ENCODE results near the gene PCDHA4. TPM values are rescaled to one million over a fixed set of nuclear protein-coding genes. Genes with fewer than 3 reads are reported as not detected.

PCDHA4 gene
- total RNA-seq (2021; ENCODE audit: unreplicated experiment) (3.1 TPM), Bru-seq, nascent RNA (percentile 34 among the genes with signal in this experiment), BruChase-seq, experiment 1, labeled RNA remaining after a 2-hour chase (percentile 47 among the genes with signal in this experiment), BruChase-seq, experiment 2, labeled RNA remaining after a 6-hour chase (percentile 50 among the genes with signal in this experiment)
- 4.7 TPM for polyA plus RNA-seq (2012; ENCODE audit: insufficient read length)
- long read RNA-seq, partial matches to known transcripts, result 0 of 2 reads
- long read RNA-seq, other reads (novel, unspliced or antisense), result 2 of 2 reads

GRCh38 chr5:140806834-140807775 is at the start of gene PCDHA4:
PCDHA4 (plus strand) TSS chr5:140807068.
- peak; percentile 79 for TF ChIP-seq CTCF (IDR thresholded peaks at IDR 0.05)
- no peak for TF ChIP-seq SIN3A (IDR thresholded peaks at IDR 0.05; ENCODE audit: borderline replicate concordance, insufficient read depth, low read depth, low read length)
- H3K27ac ChIP-seq (ENCODE audit: low read length), result no peak within 1 kb of the TSS
- DNase-seq (ENCODE audit: low read depth, low spot score) (no peak), ATAC-seq (peak; percentile 95)
- intact Hi-C loops (cut with micrococcal nuclease; ENCODE audit: unreplicated experiment), result loop anchor here (2.0 kb wide), 1 partner anchor 234 kb away; no protein-coding TSS in a partner anchor
- H3K36me3 ChIP-seq (ENCODE audit: control insufficient read depth, insufficient read depth, low read length), result no peaks in the 10 kb centered on the region
- ChIA-PET POLR2A (no interaction called here), CTCF (interaction anchor here (0.6 kb wide), 1 partner anchor 9 kb away, joined by 3 read pairs; no protein-coding TSS in a partner anchor)
- peaks cover 3% of the 10 kb centered on the region; the same call in 1 of the 2 replicates for H3K9me3 ChIP-seq (ENCODE audit: control insufficient read depth, insufficient read depth, low read depth, low read length)
- H3K4me1 ChIP-seq (ENCODE audit: control insufficient read depth, insufficient read depth, low read length), result no peaks in the 10 kb centered on the region
- no TSS peak for BruUV-seq (replicated peaks)
- peak within 1 kb of the TSS; percentile 54 to 61 for H3K4me3 ChIP-seq (ENCODE audit: low read depth in 2 of 2, low read length in 2 of 2)
- in situ Hi-C loops (cut with HindIII; ENCODE audit: low pct_unique_long_range_greater_than_20kb, low sequenced_read_pairs), result no loop called here
- H3K27me3 ChIP-seq (ENCODE audit: control insufficient read depth, insufficient read depth, low read length), result no peaks in the 10 kb centered on the region

GRCh38 chr5:140764177-140764973 is 42.5 kb upstream of the PCDHA4 start:
- Histone ChIP-seq H3K4me3 (ENCODE audit: low read depth in 2 of 2, low read length in 2 of 2) (no peak overlapping the region), H3K9me3 (ENCODE audit: control insufficient read depth, insufficient read depth, low read depth, low read length) (peaks cover 50% of the 10 kb centered on the region), H3K36me3 (ENCODE audit: control insufficient read depth, insufficient read depth, low read length) (no peaks in the 10 kb centered on the region), H3K27me3 (ENCODE audit: control insufficient read depth, insufficient read depth, low read length) (no peaks in the 10 kb centered on the region), H3K27ac (ENCODE audit: low read length) (no peak overlapping the region), H3K4me1 (ENCODE audit: control insufficient read depth, insufficient read depth, low read length) (no peaks in the 10 kb centered on the region)
- DNase-seq (ENCODE audit: low read depth, low spot score) (no peak), ATAC-seq (no peak)
- ChIA-PET POLR2A (no interaction called here), CTCF (no interaction called here)
- TF ChIP-seq SIN3A (IDR thresholded peaks at IDR 0.05; ENCODE audit: borderline replicate concordance, insufficient read depth, low read depth, low read length), result no peak
- no peak for TF ChIP-seq POLR2AphosphoS5 (IDR thresholded peaks at IDR 0.05; ENCODE audit: low read depth, low read length)
- TF ChIP-seq CTCF (IDR thresholded peaks at IDR 0.05), result no peak
- TF ChIP-seq REST (IDR thresholded peaks at IDR 0.05; ENCODE audit: insufficient read depth in 1 of 2, low read depth in 2 of 2, low read length in 1 of 2), result no peak
- no peak for TF ChIP-seq TCF7L2 (IDR thresholded peaks at IDR 0.05; ENCODE audit: low read depth, low read length)
- BruUV-seq (replicated peaks), result no TSS peak
- intact Hi-C loops (cut with micrococcal nuclease; ENCODE audit: unreplicated experiment) (no loop called here), in situ Hi-C loops (cut with HindIII; ENCODE audit: low pct_unique_long_range_greater_than_20kb, low sequenced_read_pairs) (no loop called here)
